Ureter (tissue), 1 donor: ENCODE results near the gene ATP6V1D. TPM values are rescaled to one million over a fixed set of nuclear protein-coding genes. Genes with fewer than 3 reads are reported as not detected.

Experiments used
- total RNA-seq: library from RNA; stranded (reverse); gene quantifications from one replicate; pipeline ENCODE4 v1.2.4, GENCODE V29; 2023
- donor health status: DM: yes; HTN: yes; CAD: no.

Gene ATP6V1D
- total RNA-seq, 1 donor from 2014 or later, result 65.2 TPM

Other genes with a start within 250 kb of the ATP6V1D start
- 0.49 TPM for gene GARIN2, start 170.4 kb downstream of the ATP6V1D start, total RNA-seq
- 36.8 TPM for gene PALS1, start 118.4 kb downstream of the ATP6V1D start, total RNA-seq
- gene EIF2S1, start 524 bp upstream of the ATP6V1D start, total RNA-seq, result 75.9 TPM
- 21.7 TPM for gene PLEK2, start 52.4 kb upstream of the ATP6V1D start, total RNA-seq
- 24.7 TPM for gene TMEM229B, start 128.9 kb upstream of the ATP6V1D start, total RNA-seq
- gene PLEKHH1, start 173.5 kb upstream of the ATP6V1D start, total RNA-seq, result 46.3 TPM
- 29.8 TPM for gene PIGH, start 240.5 kb upstream of the ATP6V1D start, total RNA-seq